HEK293 (cell line): ENCODE measurements around the gene DCLRE1C.

ENCODE experiments used
- CTCF ChIA-PET: fragments of 350-600 bp; formaldehyde crosslinking; extraction: SDS; loops from one replicate; lab custom pipeline; 2021; ENCODE audit warnings: antibody characterized with exemption; lab: Yijun Ruan, JAX
- POLR2A ChIA-PET: fragments of 300-600 bp; formaldehyde crosslinking; extraction: SDS; loops from one replicate; lab custom pipeline; 2020; ENCODE audit warnings: antibody characterized with exemption, inconsistent platforms; lab: Yijun Ruan, JAX
- H3K27ac ChIP-seq: fragments of 200-500 bp; sonication (Bioruptor generic); 2 replicates; pipeline ENCODE4 v1.5.1; 2014; ENCODE audit warnings: low read depth, low read length, control low read depth, inconsistent platforms; ENCODE audit errors: extremely low read depth
- H3K36me3 ChIP-seq, 2 experiments: fragments of 200-500 bp in 1 of 2; sonication (Bioruptor generic) in 1 of 2; 1 replicate in 1 of 2; 2 replicates in 1 of 2; pipeline ENCODE4 v1.5.1; 2014 to 2017; ENCODE audit warnings: inconsistent platforms in 2 of 2, low read length in 2 of 2; ENCODE audit not compliant: control insufficient read depth in 2 of 2, insufficient read depth in 1 of 2
- H3K4me1 ChIP-seq: fragments of 200-500 bp; sonication (Bioruptor generic); 2 replicates; pipeline ENCODE4 v1.5.1; 2014; ENCODE audit warnings: mild to moderate bottlenecking, low read length, inconsistent platforms; ENCODE audit not compliant: control insufficient read depth, insufficient read depth
- H3K4me3 ChIP-seq: 2 replicates; pipeline ENCODE4 v1.5.1; 2011; ENCODE audit warnings: low read depth, mild to moderate bottlenecking, control low read depth, low read length, moderate library complexity
- H3K9me3 ChIP-seq: fragments of 200-500 bp; sonication (Bioruptor generic); 2 replicates; pipeline ENCODE4 v1.5.1; 2014; ENCODE audit warnings: low read depth, low read length, inconsistent platforms; ENCODE audit not compliant: control insufficient read depth, insufficient read depth
- BCL11A ChIP-seq: fragments of 450-650 bp; formaldehyde crosslinking; IDR thresholded peaks from 2 replicates; pipeline ENCODE4 v1.5.1; 2016; ENCODE audit warnings: low read depth, missing biosample characterization, missing genetic modification characterization
- GLIS1 ChIP-seq: fragments of 450-650 bp; formaldehyde crosslinking; IDR thresholded peaks from 2 replicates; pipeline ENCODE4 v1.5.1; 2016; ENCODE audit warnings: missing biosample characterization, missing genetic modification characterization
- PRDM4 ChIP-seq: fragments of 450-650 bp; formaldehyde crosslinking; IDR thresholded peaks from 2 replicates; pipeline ENCODE4 v1.5.1; 2017; ENCODE audit warnings: missing biosample characterization, missing genetic modification characterization
- YY1 ChIP-seq: fragments of 450-650 bp; formaldehyde crosslinking; IDR thresholded peaks from 2 replicates; pipeline ENCODE4 v1.5.1; 2018; ENCODE audit warnings: missing biosample characterization, missing genetic modification characterization
- ZBTB20 ChIP-seq: fragments of 450-650 bp; formaldehyde crosslinking; IDR thresholded peaks from 2 replicates; pipeline ENCODE4 v1.5.1; 2016; ENCODE audit warnings: missing biosample characterization, missing genetic modification characterization
- ZBTB26 ChIP-seq: fragments of 450-650 bp; formaldehyde crosslinking; optimal IDR thresholded peaks from 2 replicates; pipeline ENCODE3; 2016; ENCODE audit warnings: missing biosample characterization, mild to moderate bottlenecking, missing genetic modification characterization
- ZBTB48 ChIP-seq: fragments of 450-650 bp; formaldehyde crosslinking; IDR thresholded peaks from 2 replicates; pipeline ENCODE4 v1.5.1; 2016; ENCODE audit warnings: missing biosample characterization, missing genetic modification characterization
- ZBTB49 ChIP-seq: fragments of 450-650 bp; formaldehyde crosslinking; IDR thresholded peaks from 2 replicates; pipeline ENCODE4 v1.5.1; 2016; ENCODE audit warnings: missing biosample characterization, missing genetic modification characterization, low read depth
- ZFHX2 ChIP-seq: fragments of 450-650 bp; formaldehyde crosslinking; conservative IDR thresholded peaks from 2 replicates; pipeline ENCODE4 v1.5.1; 2016; ENCODE audit warnings: missing biosample characterization, missing genetic modification characterization
- ZFP3 ChIP-seq: fragments of 450-650 bp; formaldehyde crosslinking; IDR thresholded peaks from 2 replicates; pipeline ENCODE4 v1.5.1; 2016; ENCODE audit warnings: low read depth, missing biosample characterization, missing genetic modification characterization
- ZNF146 ChIP-seq: fragments of 450-650 bp; formaldehyde crosslinking; IDR thresholded peaks from 2 replicates; pipeline ENCODE4 v1.5.1; 2016; ENCODE audit warnings: missing biosample characterization, missing genetic modification characterization
- ZNF155 ChIP-seq: fragments of 450-650 bp; formaldehyde crosslinking; IDR thresholded peaks from 2 replicates; pipeline ENCODE4 v1.5.1; 2016; ENCODE audit warnings: missing biosample characterization, missing genetic modification characterization
- ZNF184 ChIP-seq: fragments of 450-650 bp; IDR thresholded peaks from 2 replicates; pipeline ENCODE4 v1.5.1; 2018; ENCODE audit warnings: missing biosample characterization, mild to moderate bottlenecking, missing genetic modification characterization
- ZNF202 ChIP-seq: fragments of 450-650 bp; formaldehyde crosslinking; IDR thresholded peaks from 2 replicates; pipeline ENCODE4 v1.5.1; 2016; ENCODE audit warnings: missing biosample characterization, missing genetic modification characterization, borderline replicate concordance
- ZNF211 ChIP-seq: fragments of 450-650 bp; formaldehyde crosslinking; IDR thresholded peaks from 2 replicates; pipeline ENCODE4 v1.5.1; 2016; ENCODE audit warnings: low read depth, missing biosample characterization, missing genetic modification characterization
- ZNF416 ChIP-seq: fragments of 450-650 bp; formaldehyde crosslinking; IDR thresholded peaks from 2 replicates; pipeline ENCODE4 v1.5.1; 2016; ENCODE audit warnings: missing biosample characterization, missing genetic modification characterization
- ZNF48 ChIP-seq: fragments of 450-650 bp; formaldehyde crosslinking; IDR thresholded peaks from 2 replicates; pipeline ENCODE4 v1.5.1; 2016; ENCODE audit warnings: missing biosample characterization, missing genetic modification characterization
- ZNF548 ChIP-seq: fragments of 450-650 bp; formaldehyde crosslinking; IDR thresholded peaks from 2 replicates; pipeline ENCODE4 v1.5.1; 2016; ENCODE audit warnings: missing biosample characterization, missing genetic modification characterization
- ZNF555 ChIP-seq: fragments of 450-650 bp; formaldehyde crosslinking; conservative IDR thresholded peaks from 2 replicates; pipeline ENCODE4 v1.5.1; 2017; ENCODE audit warnings: missing biosample characterization, mild to moderate bottlenecking, missing genetic modification characterization, inconsistent platforms
- ZNF629 ChIP-seq: fragments of 450-650 bp; formaldehyde crosslinking; IDR thresholded peaks from 2 replicates; pipeline ENCODE4 v1.5.1; 2017; ENCODE audit warnings: missing biosample characterization, missing genetic modification characterization
- ZNF654 ChIP-seq: fragments of 450-650 bp; formaldehyde crosslinking; IDR thresholded peaks from 2 replicates; pipeline ENCODE4 v1.5.1; 2016; ENCODE audit warnings: low read depth, missing biosample characterization, missing genetic modification characterization
- ZNF791 ChIP-seq: fragments of 450-650 bp; formaldehyde crosslinking; IDR thresholded peaks from 2 replicates; pipeline ENCODE4 v1.5.1; 2016; ENCODE audit warnings: missing biosample characterization, missing genetic modification characterization
- TF ChIP-seq, protein P1 (sequence below): fragments of 450-650 bp; formaldehyde crosslinking; IDR thresholded peaks from 2 replicates; pipeline ENCODE4 v1.5.1; 2016; ENCODE audit warnings: missing biosample characterization, missing genetic modification characterization
- TF ChIP-seq, protein P2 (sequence below): fragments of 450-650 bp; formaldehyde crosslinking; IDR thresholded peaks from 2 replicates; pipeline ENCODE4 v1.5.1; 2016; ENCODE audit warnings: missing biosample characterization, missing genetic modification characterization

Gene DCLRE1C

DNA sequence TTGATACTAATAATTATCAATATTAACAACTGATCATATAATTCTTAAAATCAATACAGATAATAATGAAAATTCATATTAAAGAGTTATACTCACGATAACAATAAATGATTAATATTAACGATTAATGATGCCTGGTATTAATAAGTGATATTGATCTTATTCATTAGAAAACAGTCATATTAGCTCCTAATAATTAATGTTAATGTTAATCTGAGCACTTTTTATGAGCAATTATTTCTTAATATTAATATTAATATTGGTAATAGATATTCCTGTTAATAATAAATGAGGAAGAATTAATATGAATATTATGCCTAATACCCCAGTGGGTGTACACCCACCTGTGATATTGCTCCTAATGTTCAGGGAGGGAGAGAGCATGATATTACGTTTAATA, 28.8 kb upstream of the DCLRE1C start:
- POLR2A ChIA-PET: no interaction called here
- CTCF ChIA-PET: interaction anchor here (1.2 to 3.2 kb wide), 2 partner anchors 9 to 11 kb away, joined by 6 to 21 read pairs; no protein-coding TSS in a partner anchor
- no peak overlapping the region for H3K4me3 ChIP-seq
- no peaks in the 10 kb centered on the region for H3K36me3 ChIP-seq
- H3K4me1 ChIP-seq: no peaks in the 10 kb centered on the region
- H3K9me3 ChIP-seq: no peaks in the 10 kb centered on the region
- TF ChIP-seq ZNF155 (tag by site-specific recombination) (no peak), ZNF791 (tag by site-specific recombination) (no peak), ZBTB49 (tag by site-specific recombination) (no peak), ZNF211 (no peak), ZNF416 (tag by site-specific recombination) (no peak), ZBTB48 (no peak), ZNF202 (tag by site-specific recombination) (no peak), YY1 (tag by site-specific recombination) (no peak), ZNF184 (no peak), ZNF654 (tag by site-specific recombination) (no peak), ZNF48 (tag by site-specific recombination) (no peak), ZNF555 (no peak), ZNF629 (tag by site-specific recombination) (no peak)
- TF ChIP-seq, protein P1, sequence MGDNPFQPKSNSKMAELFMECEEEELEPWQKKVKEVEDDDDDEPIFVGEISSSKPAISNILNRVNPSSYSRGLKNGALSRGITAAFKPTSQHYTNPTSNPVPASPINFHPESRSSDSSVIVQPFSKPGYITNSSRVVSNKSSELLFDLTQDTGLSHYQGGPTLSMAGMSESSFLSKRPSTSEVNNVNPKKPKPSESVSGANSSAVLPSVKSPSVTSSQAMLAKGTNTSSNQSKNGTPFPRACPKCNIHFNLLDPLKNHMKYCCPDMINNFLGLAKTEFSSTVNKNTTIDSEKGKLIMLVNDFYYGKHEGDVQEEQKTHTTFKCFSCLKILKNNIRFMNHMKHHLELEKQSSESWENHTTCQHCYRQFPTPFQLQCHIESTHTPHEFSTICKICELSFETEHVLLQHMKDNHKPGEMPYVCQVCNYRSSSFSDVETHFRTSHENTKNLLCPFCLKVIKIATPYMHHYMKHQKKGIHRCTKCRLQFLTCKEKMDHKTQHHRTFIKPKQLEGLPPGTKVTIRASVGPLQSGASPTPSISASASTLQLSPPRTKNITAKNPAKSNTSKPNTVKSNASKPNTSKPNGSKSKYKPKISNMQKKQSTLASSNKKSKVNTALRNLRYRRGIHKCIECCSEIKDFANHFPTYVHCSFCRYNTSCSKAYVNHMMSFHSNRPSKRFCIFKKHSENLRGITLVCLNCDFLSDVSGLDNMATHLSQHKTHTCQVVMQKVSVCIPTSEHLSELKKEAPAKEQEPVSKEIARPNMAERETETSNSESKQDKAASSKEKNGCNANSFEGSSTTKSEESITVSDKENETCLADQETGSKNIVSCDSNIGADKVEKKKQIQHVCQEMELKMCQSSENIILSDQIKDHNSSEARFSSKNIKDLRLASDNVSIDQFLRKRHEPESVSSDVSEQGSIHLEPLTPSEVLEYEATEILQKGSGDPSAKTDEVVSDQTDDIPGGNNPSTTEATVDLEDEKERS: no peak
- H3K27ac ChIP-seq: no peak overlapping the region

- ChIA-PET CTCF (no interaction called here), POLR2A (no interaction called here)
- Histone ChIP-seq H3K36me3 (no peaks in the 10 kb centered on the region), H3K4me1 (no peaks in the 10 kb centered on the region), H3K27ac (no peak overlapping the region), H3K9me3 (no peaks in the 10 kb centered on the region), H3K4me3 (no peak overlapping the region)
- TF ChIP-seq, protein P2, sequence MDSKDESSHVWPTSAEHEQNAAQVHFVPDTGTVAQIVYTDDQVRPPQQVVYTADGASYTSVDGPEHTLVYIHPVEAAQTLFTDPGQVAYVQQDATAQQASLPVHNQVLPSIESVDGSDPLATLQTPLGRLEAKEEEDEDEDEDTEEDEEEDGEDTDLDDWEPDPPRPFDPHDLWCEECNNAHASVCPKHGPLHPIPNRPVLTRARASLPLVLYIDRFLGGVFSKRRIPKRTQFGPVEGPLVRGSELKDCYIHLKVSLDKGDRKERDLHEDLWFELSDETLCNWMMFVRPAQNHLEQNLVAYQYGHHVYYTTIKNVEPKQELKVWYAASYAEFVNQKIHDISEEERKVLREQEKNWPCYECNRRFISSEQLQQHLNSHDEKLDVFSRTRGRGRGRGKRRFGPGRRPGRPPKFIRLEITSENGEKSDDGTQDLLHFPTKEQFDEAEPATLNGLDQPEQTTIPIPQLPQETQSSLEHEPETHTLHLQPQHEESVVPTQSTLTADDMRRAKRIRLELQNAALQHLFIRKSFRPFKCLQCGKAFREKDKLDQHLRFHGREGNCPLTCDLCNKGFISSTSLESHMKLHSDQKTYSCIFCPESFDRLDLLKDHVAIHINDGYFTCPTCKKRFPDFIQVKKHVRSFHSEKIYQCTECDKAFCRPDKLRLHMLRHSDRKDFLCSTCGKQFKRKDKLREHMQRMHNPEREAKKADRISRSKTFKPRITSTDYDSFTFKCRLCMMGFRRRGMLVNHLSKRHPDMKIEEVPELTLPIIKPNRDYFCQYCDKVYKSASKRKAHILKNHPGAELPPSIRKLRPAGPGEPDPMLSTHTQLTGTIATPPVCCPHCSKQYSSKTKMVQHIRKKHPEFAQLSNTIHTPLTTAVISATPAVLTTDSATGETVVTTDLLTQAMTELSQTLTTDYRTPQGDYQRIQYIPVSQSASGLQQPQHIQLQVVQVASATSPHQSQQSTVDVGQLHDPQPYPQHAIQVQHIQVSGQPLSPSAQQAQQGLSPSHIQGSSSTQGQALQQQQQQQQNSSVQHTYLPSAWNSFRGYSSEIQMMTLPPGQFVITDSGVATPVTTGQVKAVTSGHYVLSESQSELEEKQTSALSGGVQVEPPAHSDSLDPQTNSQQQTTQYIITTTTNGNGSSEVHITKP (tag by site-specific recombination): peak; percentile 93
- no peak for TF ChIP-seq BCL11A
- TF ChIP-seq ZFP3: no peak
- TF ChIP-seq ZBTB26: no peak
- no peak for TF ChIP-seq PRDM4 (tag by site-specific recombination)
- TF ChIP-seq ZNF146 (tag by site-specific recombination): no peak
- TF ChIP-seq GLIS1 (tag by site-specific recombination): peak; percentile 27; the same call in 1 of the 2 replicates
- TF ChIP-seq ZFHX2 (tag by site-specific recombination): no peak
- no peak for TF ChIP-seq ZBTB20 (tag by site-specific recombination)
- TF ChIP-seq ZNF548 (tag by site-specific recombination): no peak
These were observed 21.9 kb upstream of the DCLRE1C start for GRCh38 chr10:14975672-14976273.
